Measurements from ENCODE around the gene PAK1.

The PAK1 gene

GRCh38 chr11:77472991-77473800 lies 698 bp downstream of the PAK1 start:
- DNase-seq = peak; percentile 51

GRCh38 chr11:77471558-77472193 lies 2.2 kb downstream of the PAK1 start:
- DNase-seq = peak; percentile 14

- DNase-seq = no peak
Observed at GRCh38 chr11:77470971-77471370, 2.9 kb downstream of the PAK1 start.

- no peak for DNase-seq
Observed at GRCh38 chr11:77470504-77470903, 3.4 kb downstream of the PAK1 start.

- no peak for DNase-seq
Observed at GRCh38 chr11:77468527-77468926, 5.4 kb downstream of the PAK1 start.

- DNase-seq = no peak
Observed at GRCh38 chr11:77467993-77468392, 5.9 kb downstream of the PAK1 start.

- peak; percentile 23 for DNase-seq
Observed at GRCh38 chr11:77467233-77467632, 6.7 kb downstream of the PAK1 start.

GRCh38 chr11:77457340-77457739 lies 16.6 kb downstream of the PAK1 start:
- no peak for DNase-seq

GRCh38 chr11:77455740-77456139 lies 18.2 kb downstream of the PAK1 start:
- DNase-seq = no peak

GRCh38 chr11:77454867-77455655 lies 18.8 kb downstream of the PAK1 start:
- no peak for DNase-seq

GRCh38 chr11:77450227-77450626 lies 23.7 kb downstream of the PAK1 start:
- DNase-seq = no peak

GRCh38 chr11:77449784-77450183 lies 24.1 kb downstream of the PAK1 start:
- DNase-seq = no peak

GRCh38 chr11:77449060-77449521 lies 24.8 kb downstream of the PAK1 start:
- DNase-seq = no peak

- no peak for DNase-seq
Observed at GRCh38 chr11:77448269-77448668, 25.6 kb downstream of the PAK1 start.

GRCh38 chr11:77446911-77447629 lies 26.8 kb downstream of the PAK1 start:
- no peak for DNase-seq

GRCh38 chr11:77444261-77444660 lies 29.6 kb downstream of the PAK1 start:
- DNase-seq = no peak

- no peak for DNase-seq
Observed at GRCh38 chr11:77442394-77443053, 31.4 kb downstream of the PAK1 start.

- no peak for DNase-seq
Observed at GRCh38 chr11:77441426-77441825, 32.5 kb downstream of the PAK1 start.

- DNase-seq = no peak
Observed at GRCh38 chr11:77440678-77441077, 33.2 kb downstream of the PAK1 start.

GRCh38 chr11:77438487-77438886 lies 35.4 kb downstream of the PAK1 start:
- no peak for DNase-seq

- DNase-seq = no peak
Observed at GRCh38 chr11:77436969-77437368, 36.9 kb downstream of the PAK1 start.

- DNase-seq = no peak
Observed at GRCh38 chr11:77436506-77436905, 37.4 kb downstream of the PAK1 start.
